Measurements from ENCODE around the gene KAZN. TPM values are rescaled to one million over a fixed set of nuclear protein-coding genes. Genes with fewer than 3 reads are reported as not detected.

The KAZN gene
- total and polyA plus RNA-seq, 2 of the 8 experiments (the other 6 are each of a cell fraction or from before 2014, with no cell fraction given): 3.7 to 11.8 TPM

- TF ChIP-seq BCL11A (IDR thresholded peaks at IDR 0.05; ENCODE audit: low read depth in 2 of 2, low read length in 2 of 2) (no peak), SIX5 (IDR thresholded peaks at IDR 0.05; ENCODE audit: low read depth, low read length) (no peak), EZH2 (IDR thresholded peaks at IDR 0.05; ENCODE audit: low read depth, low read length, severe bottlenecking) (no peak), SIN3A (conservative IDR thresholded peaks at IDR 0.05 in 1 of 2, IDR thresholded peaks at IDR 0.05 in 1 of 2; ENCODE audit: low read depth in 1 of 2, low read length in 2 of 2) (no peak), KDM1A (IDR thresholded peaks at IDR 0.05; ENCODE audit: borderline replicate concordance, low read length) (peak; percentile 33; the same call in 1 of the 2 replicates)
- WGBS, 2 experiments (ENCODE audit: extremely low coverage in 1 of 2, insufficient coverage in 1 of 2, insufficient read length in 1 of 2, insufficient replicate concordance in 2 of 2, low coverage in 1 of 2, low lambda C conversion rate in 2 of 2, missing lambda C conversion rate in 1 of 2): 91% methylated on average over 4 of the region's 4 CpGs; no CpG with 5 or more reads in 1 of the 2 experiments
- H3K9ac ChIP-seq (replicated peaks in 1 of 4; ENCODE audit: extremely low read depth in 1 of 4, low read depth in 3 of 4, low read length in 3 of 4): no peak overlapping the region
Observed at GRCh38 chr1:14676400-14676799, 77.9 kb downstream of the KAZN start.

More at GRCh38 chr1:14676400-14676799, 77.9 kb downstream of the KAZN start:
- no peak overlapping the region for H2BK5ac ChIP-seq (ENCODE audit: low read depth, low read length)
- H2BK15ac ChIP-seq (ENCODE audit: low read length): no peak overlapping the region
- H3K18ac ChIP-seq (ENCODE audit: extremely low read depth, low read length): no peak overlapping the region
- H3K4ac ChIP-seq (replicated peaks; ENCODE audit: insufficient read length, low read depth, low read length): no peak overlapping the region
- H2BK20ac ChIP-seq (ENCODE audit: low read length): no peak overlapping the region
- H3K4me1 ChIP-seq (replicated peaks in 1 of 4; ENCODE audit: control insufficient read depth in 3 of 4, insufficient read depth in 4 of 4, low read length in 3 of 4): peaks cover 0 to 12% (median 3%) of the 10 kb centered on the region in 4 experiments; a peak in 2 of 7 replicates
- H2AFZ ChIP-seq (ENCODE audit: low read length): no peak overlapping the region
- DNase-seq (ENCODE audit: low read depth in 1 of 2, low spot score in 2 of 2) (no peak), FAIRE-seq (no peak)
- no peak overlapping the region for H3K4me2 ChIP-seq (ENCODE audit: insufficient read depth in 1 of 2, low read depth in 2 of 2, low read length in 2 of 2)
- H3K4me3 ChIP-seq (ENCODE audit: extremely low read depth in 1 of 4, insufficient read depth in 2 of 4, low read depth in 3 of 4, low read length in 4 of 4): no peak overlapping the region
- no peak overlapping the region for H4K5ac ChIP-seq (ENCODE audit: insufficient read length, low read depth, low read length)
- no peaks in the 10 kb centered on the region for H3K23me2 ChIP-seq (ENCODE audit: low read depth, low read length)
- H2AK5ac ChIP-seq (ENCODE audit: low read depth, low read length): no peak overlapping the region
- H3K79me1 ChIP-seq (ENCODE audit: low read depth, low read length): no peaks in the 10 kb centered on the region; the same call in 1 of the 2 replicates
- no peak overlapping the region for H3K23ac ChIP-seq (ENCODE audit: insufficient read length)
- H3K56ac ChIP-seq (replicated peaks; ENCODE audit: insufficient read length, low read depth, low read length): no peak overlapping the region
- H3K27ac ChIP-seq (ENCODE audit: low read depth, low read length): no peak overlapping the region
- H3K9me3 ChIP-seq (ENCODE audit: insufficient read depth in 2 of 2, low read depth in 1 of 2, low read length in 1 of 2): peaks cover 5 to 7% of the 10 kb centered on the region in 2 experiments; a peak in 3 of 4 replicates
- no peak overlapping the region for H2BK120ac ChIP-seq (replicated peaks; ENCODE audit: low read depth, low read length)
- H4K8ac ChIP-seq (ENCODE audit: extremely low read depth, insufficient read depth, low read length): no peak overlapping the region
- H3K79me2 ChIP-seq (ENCODE audit: control insufficient read depth in 1 of 2, insufficient read depth in 2 of 2, low read length in 2 of 2): no peaks in the 10 kb centered on the region; a peak in 1 of 4 replicates
- no peak overlapping the region for H4K91ac ChIP-seq (replicated peaks; ENCODE audit: insufficient read length, low read length)
- no peak overlapping the region for H2BK12ac ChIP-seq (ENCODE audit: low read depth, low read length)
- no peak overlapping the region for H3K14ac ChIP-seq (ENCODE audit: insufficient read length)
- ChIA-PET CTCF (ENCODE audit: partially characterized antibody) (interaction anchor here (0.5 to 0.8 kb wide), 3 partner anchors 69 to 1017 kb away, joined by 3 to 4 read pairs (median 4); no protein-coding TSS in a partner anchor), POLR2A (ENCODE audit: partially characterized antibody) (no interaction called here)
- H3K36me3 ChIP-seq (ENCODE audit: control insufficient read depth in 2 of 4, insufficient read depth in 4 of 4, low read length in 3 of 4): no peaks in the 10 kb centered on the region
- no peaks in the 10 kb centered on the region; a peak in 1 of 7 replicates for H3K27me3 ChIP-seq (replicated peaks in 1 of 4; ENCODE audit: control insufficient read depth in 3 of 4, extremely low read depth in 1 of 4, insufficient read depth in 3 of 4, low read length in 3 of 4)
- peaks cover 0 to 1% of the 10 kb centered on the region in 2 experiments for H4K20me1 ChIP-seq (replicated peaks in 1 of 2; ENCODE audit: control insufficient read depth in 1 of 2, insufficient read depth in 2 of 2, low read length in 2 of 2)
